GM18502 (cell line): ENCODE data around the gene CEP20.

Experiments used
- ATAC-seq: cut with Tn5 transposase; IDR thresholded peaks from one replicate; pipeline ENCODE4 v1.9.1; 2021; ENCODE audit warnings: mild to moderate bottlenecking; ENCODE audit not compliant: unreplicated experiment, poor library complexity

CEP20 gene

DNA sequence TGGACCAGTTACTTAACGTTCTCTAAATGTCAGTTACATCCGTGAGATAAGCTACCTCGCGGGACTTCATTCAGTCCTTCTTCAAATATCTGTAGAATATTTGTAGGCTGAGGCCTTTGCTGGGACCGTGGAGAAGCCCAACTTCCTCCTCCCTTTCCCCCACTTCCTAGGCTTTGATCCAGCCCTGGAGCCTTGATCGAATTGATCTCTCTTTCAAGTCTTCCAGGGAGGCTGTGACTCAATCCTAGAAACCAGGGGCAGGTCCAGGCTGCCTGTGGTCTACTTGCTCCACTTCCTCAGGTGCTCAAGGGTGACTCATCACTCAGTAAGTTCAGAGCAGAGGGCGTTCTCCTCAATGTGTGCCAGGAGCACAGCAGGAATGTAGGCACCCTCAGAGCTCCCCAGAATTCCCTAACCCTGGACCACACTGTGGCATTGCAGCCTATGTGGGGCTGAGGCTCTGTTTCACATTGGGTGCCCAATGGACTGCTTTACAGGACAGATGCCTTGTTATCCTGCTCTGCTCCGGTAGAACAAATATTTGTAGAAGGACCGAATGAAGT, 11.2 kb upstream of the CEP20 start:
- ATAC-seq: peak; percentile 71

DNA sequence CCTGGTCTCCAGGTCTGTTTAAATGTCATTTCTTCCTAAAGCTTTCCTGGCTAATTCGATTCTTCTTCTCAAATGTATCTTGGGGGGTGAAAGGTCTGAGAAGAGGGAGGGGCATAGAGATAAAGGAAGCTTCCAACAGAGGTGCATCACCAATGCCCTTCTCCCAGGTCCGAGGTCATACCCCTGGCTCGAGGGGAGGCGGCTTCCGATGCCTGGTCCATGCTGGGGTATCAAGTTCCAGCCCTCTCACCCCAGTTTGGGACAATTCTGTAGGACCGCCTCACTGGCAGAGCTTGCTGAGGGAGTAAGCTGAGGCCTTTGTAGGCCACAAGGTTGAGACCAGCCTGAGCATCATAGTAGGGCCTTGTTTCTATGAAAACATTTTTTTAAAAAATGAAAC, 10.3 kb upstream of the CEP20 start:
- ATAC-seq: no peak

DNA sequence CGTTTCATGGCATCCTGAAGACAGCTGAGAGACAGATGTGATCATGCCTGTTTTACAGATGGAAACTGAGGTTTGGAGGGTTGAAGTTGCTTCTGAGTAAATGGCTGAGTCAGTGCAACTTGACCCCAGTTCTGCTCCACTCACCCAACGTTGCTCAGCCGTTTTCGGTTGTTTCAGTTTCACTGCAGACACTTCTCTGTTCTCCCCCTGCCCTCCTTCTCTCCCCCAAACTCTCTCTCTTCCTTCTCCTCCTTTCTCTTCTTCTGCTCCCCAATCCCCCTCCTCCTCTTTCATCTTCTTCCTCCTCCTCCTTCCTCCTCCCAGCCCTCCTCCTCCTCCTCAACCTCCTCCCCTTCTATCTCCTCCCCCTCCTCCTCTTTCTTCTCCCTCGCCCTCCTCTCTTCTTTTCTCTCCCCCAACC, 9.4 kb upstream of the CEP20 start:
- peak; percentile 67 for ATAC-seq

DNA sequence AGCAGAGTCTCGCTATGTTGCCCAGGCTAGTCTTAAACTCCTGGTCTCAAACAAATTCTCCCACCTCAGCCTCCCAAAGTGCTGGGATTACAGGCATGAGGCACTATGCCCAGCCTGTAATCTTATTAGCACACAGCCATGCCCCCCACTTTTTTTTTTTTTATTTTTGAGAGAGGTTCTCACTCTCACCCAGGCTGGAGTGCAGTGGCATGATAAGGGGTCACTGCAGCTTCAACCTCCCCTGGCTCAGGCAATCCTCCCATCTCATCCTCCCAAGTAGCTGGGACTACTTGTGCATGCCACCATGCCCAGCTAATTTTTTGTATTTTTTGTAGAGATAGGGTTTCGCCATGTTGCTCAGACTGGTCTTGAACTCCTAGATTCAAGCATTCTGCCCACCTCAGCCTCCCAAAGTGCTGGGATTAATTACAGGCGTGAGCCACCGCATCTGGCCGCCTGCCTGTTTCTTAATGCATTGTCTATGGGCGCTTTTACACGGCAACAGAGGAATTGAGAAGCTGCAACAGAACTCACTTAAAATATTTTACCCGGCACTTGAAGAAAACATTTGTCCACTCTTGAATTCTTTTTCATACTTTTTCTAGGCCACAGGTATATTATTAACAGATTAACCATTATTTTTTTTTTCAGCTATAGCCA, 8.8 kb upstream of the CEP20 start:
- no peak for ATAC-seq

DNA sequence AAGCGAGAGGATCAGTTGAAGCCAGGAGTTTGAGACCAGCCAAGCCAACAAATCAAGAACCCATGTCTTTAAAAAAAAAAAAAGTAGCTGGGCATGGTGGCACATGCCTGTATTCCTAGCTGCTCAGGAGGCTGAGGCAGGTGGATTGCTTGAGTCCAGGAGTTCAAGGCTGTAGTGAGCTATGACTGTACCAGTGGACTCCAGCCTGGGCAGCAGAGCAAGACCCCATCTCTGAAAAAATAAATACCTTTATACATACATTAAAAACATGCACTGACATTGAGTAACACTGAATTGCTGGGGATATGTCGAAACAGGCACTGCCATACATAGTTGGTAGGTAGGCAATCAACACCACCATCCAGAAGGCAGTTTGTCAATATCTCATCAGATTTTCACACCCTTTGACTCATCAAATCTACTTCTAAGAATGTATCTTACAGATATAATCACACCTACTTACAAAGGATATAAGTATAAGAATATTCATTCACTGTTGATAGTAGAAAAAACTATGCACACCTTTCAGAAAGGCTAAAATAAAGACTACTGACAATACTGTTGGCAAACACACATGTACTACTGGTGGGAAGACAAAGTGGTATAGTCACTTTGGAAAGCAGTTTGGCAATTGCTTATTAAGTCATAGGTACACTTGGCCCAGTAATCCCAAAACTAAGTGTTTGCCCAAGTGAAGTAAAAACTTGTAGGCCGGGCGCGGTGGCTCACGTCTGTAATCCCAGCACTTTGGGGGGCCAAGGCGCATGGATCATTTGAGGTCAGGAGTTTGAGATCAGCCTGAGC, 6.4 kb upstream of the CEP20 start:
- no peak for ATAC-seq

DNA sequence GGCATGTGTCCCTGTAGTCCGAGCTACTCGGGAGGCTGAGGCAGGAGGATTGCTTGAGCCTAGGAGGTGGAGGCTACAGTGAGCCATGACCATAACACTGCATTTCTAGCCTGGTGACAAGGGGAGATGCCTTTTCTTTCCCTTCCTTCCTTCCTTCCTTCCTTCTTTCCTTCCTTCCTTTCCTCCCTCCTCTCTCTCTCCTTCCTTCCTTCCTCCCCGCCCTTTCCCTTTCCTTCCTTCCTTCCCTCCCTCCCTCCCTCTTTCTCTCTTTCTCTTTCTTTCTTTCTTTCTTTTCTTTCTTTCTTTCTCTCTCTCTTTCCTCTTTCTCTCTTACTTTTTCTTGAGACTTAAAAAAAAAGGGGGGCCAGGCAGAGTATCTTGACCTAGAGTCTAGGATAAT, 3.1 kb upstream of the CEP20 start:
- no peak for ATAC-seq

DNA sequence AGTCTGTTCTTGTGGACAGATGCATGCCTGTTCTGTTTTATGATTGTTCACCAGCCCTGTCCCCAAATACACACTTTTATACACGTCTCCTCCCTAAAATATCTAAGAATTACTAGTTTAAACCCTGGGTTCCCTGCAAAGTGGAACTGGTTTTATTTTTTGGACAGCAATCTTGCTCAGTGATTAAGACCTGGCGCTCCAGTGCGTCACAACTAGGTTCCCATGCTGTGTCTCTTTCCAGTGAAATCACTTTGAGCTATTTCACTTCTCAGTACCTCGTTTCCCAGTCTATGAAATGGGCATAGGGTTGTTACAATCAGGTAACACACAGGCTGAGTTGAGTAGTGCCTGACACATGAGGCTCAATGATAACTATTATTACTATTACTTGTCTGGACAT, 1.1 kb downstream of the CEP20 start:
- ATAC-seq: no peak

DNA sequence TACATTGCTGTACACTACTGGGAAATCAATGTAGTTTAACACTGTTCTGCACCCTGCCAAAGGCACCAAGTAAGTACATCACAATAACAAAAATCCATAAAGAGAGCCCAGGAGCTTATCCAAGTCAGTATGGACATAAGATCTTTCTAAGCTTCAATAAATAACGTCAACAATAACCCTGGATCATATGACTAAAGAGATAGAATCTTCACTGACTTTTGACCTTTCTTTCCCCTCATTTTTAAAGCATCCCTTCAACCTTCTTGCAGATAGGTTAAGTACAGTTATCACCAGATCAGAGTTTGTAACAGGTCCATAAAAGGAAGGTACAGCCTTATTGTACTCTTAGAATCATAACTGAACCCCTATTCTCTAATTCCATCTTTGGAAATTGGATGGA, 2.3 kb downstream of the CEP20 start:
- no peak for ATAC-seq

DNA sequence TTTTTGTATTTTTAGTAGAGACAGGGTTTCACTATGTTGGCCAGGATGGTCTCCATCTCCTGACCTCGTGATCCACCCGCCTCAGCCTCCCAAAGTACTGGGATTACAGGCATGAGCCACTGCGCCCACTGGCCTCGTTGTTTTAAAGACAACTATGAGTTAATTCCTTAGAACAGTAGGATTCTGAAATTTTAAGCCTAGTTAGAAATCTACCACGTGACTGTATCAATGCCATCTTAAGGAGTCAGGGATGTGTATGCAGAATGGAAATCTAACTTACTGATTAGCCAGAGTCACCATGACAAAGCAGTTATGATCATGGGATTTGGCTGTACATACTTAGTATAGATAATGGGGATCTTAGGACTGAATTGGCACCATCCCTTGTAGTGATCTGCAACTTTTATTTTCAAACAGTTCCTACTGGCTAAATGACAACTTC, 2.8 kb downstream of the CEP20 start:
- ATAC-seq: no peak

DNA sequence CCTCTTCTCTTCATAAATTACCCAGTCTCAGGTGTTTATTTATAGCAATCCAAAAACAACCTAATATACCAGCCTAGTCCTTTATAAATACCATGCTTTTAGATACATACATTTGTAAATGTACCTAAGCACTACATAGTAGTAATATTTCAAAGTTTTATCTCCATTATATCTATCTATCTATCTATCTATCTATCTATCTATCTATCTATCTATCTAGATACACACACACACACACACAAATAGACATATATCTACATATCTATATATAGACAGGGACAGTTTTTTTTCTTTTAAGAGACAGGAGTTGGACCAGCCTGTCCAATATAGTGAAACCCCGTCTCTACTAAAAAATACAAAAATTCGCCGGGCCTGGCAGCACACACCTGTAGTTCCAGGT, 5.8 kb downstream of the CEP20 start:
- ATAC-seq: no peak

DNA sequence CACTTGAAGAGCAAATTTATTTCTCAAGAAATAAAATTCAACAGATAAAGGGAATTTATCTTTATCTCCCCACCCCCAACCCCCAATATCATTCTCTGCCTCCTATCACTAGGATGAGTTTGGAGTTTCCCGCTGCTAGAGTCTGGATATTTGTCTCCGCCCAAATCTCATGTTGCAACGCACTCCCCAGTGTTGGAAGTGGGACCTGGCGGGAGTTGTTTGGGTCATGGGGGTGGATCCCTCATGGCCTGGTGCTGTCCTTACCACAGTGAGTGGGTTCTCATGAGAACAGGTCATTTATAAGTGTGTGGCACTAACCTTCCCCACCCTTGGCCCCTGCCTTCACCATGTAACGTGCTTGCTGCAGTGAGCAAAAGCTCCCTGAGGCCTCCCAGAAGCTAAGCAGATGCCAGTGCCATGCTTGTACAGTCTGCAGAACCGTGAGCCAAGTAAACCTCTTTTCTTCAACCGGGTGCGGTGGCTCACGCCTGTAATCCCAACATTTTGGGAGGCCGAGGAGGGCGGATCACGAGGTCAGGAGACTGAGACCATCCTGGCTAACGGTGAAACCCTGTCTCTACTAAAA, 6.5 kb downstream of the CEP20 start:
- no peak for ATAC-seq

DNA sequence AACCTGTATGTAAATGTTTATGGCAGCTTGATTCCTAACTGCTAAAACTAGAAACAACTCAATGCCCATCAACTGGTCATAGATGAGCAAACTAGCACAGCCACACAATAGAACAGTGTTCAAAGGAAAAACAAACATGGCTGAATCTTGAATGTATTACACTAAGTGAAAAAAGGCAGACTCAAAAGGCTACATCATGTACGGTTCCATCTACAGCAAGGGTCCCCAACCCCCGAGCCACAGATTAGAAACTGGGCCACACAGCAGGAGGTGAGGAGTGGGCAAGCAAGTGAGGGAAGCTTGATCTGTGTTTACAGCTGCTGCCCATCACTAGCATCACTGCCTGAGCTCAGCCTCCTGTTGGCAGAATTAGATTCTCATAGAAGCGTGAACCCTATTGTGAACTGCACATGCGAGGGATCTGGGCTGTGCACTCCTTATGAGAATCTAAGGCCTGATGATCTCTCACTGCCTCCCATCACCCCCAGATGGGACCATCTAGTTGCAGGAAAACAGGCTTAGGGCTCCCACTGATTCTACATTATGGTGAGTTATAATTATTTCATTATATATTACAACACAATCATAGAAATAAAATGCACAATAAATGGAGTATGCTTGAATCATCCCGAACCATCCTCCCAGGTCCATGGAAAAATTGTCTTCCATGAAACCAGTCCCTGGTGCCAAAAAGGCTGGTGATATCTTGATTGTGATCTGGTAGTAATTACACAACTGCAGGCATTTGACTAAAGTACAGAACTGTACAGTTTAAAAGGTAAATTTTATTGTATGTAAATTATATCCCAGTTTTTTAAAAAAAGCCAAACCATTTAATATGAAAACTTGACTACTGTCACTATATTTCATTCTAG, 7.7 kb downstream of the CEP20 start:
- no peak for ATAC-seq

DNA sequence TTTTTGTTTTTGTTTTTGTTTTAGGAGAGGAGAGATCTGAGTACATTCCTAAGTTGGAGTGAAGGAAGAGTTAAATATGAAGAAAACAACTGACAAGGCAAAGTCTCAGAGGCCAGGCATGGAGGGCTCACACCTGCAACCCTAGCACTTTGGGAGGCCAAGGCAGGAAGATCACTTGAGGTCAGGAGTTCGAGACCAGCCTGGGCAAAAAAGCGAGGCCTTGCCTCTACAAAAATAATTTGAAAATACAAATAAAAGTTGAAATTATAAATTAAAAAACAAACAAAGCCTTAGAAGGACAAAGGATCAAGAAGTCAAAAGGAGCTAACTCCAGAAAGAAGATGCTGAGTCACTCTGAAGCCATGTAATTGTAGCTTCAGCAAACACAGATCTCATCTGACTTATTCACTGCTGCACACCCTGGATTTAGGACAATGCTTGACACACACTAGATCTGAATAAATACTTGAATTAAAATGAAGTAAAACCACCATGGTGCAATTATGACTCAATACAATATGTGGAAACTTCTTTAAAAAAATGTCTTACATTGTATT, 9.1 kb downstream of the CEP20 start:
- no peak for ATAC-seq

DNA sequence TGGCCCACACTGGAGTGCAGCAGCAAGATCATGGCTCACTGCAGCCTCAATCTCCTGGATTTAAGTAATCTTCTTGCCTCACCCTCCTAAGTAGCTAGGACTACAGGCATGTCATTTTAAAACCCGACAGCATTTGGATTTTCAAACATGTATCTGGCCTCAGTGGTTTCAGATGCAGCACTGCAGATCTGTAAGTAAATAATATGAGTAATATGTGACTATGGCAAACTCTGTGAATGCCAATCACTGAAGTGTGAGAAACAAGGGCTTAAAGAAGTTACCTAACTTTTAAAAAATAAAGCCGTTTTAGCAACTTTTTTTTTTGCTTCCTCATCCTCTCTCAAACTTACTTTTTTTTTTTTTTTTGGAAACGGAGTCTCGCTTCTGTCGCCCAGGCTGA, 11.9 kb downstream of the CEP20 start:
- no peak for ATAC-seq

DNA sequence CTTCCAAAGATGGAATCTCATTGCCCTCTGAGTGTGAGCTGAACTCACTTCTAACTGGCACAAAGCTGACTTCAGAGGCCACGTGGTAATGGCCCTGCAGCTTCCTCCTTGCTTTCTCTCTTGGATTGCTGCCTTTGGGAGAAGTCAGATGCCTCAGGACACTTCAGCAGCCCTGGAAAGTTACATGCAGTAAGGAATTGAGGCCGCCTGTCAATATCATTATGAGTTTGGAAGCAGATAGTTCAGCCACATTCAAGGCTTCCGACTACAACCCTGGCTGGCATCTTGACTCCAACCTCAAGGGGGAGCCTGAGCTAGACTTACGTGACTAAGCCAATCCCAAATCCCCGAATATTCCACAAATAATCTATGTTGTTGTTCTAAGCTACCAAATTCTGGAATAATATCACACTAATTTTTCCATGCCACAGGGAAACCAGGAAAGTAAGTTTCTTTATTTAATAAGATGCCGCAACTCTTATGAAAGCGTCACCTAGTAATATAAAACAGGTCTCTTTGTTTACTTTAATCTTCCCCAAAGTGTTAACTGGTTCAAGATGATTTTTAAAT, 13.6 kb downstream of the CEP20 start:
- ATAC-seq: no peak

DNA sequence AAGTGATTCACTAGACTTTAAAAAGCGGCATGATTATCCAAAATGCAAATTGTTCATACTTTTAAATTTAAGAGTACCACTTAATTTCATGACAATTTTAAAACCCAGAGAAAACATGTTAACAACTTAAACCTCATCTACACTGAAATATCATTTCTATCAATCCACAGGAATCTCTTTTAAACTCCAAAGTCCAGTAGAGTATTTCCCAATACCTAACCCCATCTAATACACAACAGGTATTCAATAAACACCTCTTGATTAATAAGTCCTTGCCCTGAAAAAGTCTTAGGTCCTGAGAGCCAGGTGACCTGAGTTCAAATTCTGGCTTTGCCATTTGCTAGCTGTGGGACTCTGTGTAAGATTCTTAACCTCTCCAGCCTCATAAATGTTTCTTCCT, 14.7 kb downstream of the CEP20 start:
- ATAC-seq: no peak

DNA sequence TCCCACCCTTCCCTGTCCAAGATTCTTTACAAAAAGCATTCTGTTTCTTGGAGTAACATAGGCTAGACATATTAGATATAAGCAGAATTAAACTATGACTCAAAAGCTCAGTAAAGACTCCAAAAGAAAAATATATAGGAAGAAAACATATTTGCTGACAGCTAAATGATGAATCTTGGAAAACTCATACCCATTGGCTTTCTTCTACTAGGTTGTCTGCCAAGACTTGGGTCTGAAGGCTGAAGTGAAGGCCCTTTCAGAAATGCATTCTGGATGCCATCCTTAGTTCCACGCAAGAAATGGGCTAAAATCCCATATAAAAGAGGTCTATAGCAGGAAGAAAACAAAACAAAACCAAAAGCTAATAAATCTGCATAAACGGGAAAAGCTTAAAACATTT, 15.1 kb downstream of the CEP20 start:
- ATAC-seq: no peak

DNA sequence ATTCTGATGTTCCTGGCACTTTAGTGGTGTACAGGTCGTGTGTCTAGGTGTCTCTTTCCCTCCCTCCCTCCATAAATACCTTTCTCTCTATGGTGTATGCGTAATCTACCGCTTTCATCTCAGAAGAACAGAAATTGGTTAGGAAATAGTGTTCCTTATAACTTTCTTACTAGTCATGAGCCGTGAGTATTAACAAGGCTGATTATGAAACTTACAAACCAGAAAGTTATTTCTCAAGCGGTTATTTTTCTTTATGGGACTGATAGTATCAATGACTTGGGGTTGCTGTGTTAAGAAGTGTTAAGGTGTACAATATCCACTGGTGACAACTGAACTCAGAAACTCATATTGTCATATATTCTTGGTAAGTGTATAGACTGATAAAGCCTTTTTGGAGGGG, 18.4 kb downstream of the CEP20 start:
- no peak for ATAC-seq

DNA sequence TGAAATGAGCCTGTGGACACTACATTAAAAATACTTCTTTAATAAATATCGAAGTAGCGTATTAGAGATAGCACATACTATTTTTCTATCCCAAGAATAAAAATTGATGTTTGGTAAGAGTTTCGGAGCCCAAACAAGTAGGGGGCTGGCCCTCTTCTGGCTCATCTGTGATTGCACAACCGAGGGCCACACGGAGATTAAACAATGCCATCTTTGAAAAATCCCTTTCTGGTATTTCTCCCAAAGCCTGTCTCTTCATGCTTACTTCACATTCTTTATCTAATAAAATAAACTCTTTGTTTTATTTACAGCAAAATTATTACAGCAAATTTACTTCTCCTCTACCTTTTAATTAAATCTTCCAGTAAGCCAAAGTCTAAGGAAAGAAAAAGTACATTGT, 22.0 kb downstream of the CEP20 start:
- ATAC-seq: no peak

DNA sequence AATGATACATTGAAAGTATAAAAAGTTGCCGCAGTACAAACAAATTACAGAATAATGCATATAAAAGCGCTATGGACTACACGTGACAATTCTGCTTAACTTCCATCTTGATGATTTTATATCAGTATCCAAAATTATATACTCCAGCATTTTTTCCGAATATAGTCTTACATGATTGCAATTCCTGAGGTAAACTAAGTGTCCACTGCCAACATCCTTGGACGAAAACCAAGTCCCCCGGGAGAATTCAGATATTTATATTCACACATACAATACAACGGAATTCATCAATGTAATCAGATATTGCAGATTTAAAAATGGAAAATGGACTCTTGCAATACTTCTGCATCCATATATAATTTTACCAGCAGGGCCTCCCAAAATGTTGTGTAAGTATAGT, 22.7 kb downstream of the CEP20 start:
- ATAC-seq: no peak
